ENCODE measurements around the gene WDR90. TPM values are rescaled to one million over a fixed set of nuclear protein-coding genes. Genes with fewer than 3 reads are reported as not detected.

WDR90 gene
- total RNA-seq: 1 to 10 TPM; 2.9 to 9.8 (median 6.5) TPM

GRCh38 chr16:648781-649589, at the start of gene WDR90:
Gene WDR90 (plus strand): TSS chr16:649365. CDS start chr16:649417, 52 bp downstream.
- in situ Hi-C loops (cut with MboI; ENCODE audit: low sequenced_read_pairs in 4 of 4): no loop called here
- Histone ChIP-seq H3K4me3 (peak within 1 kb of the TSS; percentile 61 to 78 (median 65)), H3K4me1 (peaks cover 35 to 55% of the 10 kb centered on the region in 2 donors), H3K27ac (peak within 1 kb of the TSS; percentile 87 to 97 (median 96)), H3K27me3 (no peaks in the 10 kb centered on the region), H3K36me3 (no peaks in the 10 kb centered on the region), H3K9me3 (no peaks in the 10 kb centered on the region)
- TF ChIP-seq POLR2A (IDR thresholded peaks at IDR 0.05) (peak; percentile 60 to 70), CTCF (IDR thresholded peaks at IDR 0.05 in 4 of 5, conservative IDR thresholded peaks at IDR 0.05 in 1 of 5) (no peak)
- DNase-seq (peak; percentile 84 to 88), ATAC-seq (peak; percentile 85)
- intact Hi-C loops (cut with DNase I; ENCODE audit: low total_unique reads): loop anchor here (1.0 to 10.0 kb wide), 2 partner anchors 11 to 414 kb away; partner anchors contain the start of gene FAM234A

GRCh38 chr16:600781-601180, 48.4 kb upstream of the WDR90 start:
- in situ Hi-C loops (cut with MboI; ENCODE audit: low sequenced_read_pairs in 4 of 4): no loop called here

DNA sequence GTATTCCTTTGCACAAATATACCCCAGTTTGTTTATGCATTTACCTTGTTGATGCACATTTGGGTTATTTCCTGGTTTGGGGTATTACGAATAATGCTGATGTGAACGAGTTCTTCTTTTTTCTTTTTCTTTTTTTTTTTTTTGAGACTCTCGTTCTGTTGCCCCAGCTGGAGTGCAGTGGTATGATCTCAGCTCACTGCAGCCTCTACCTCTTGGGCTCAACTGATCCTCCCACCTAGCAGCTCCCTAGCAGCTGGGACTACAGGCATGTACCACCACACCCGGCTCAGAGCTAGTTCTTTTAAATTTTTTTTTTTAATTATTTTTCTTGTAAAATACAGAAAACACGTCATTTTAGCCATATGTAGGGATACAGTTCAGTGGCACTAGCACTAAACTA, 45.2 kb upstream of the WDR90 start:
- Histone ChIP-seq H3K4me1 (peaks cover 0 to 13% of the 10 kb centered on the region in 2 donors), H3K36me3 (no peaks in the 10 kb centered on the region), H3K9me3 (no peaks in the 10 kb centered on the region), H3K4me3 (no peak overlapping the region), H3K27ac (no peak overlapping the region), H3K27me3 (no peaks in the 10 kb centered on the region)
- no peak for DNase-seq
- intact Hi-C loops (cut with DNase I; ENCODE audit: low total_unique reads): no loop called here
- in situ Hi-C loops (cut with MboI; ENCODE audit: low sequenced_read_pairs in 4 of 4): no loop called here
- ATAC-seq: no peak
- TF ChIP-seq POLR2A (IDR thresholded peaks at IDR 0.05) (no peak), CTCF (IDR thresholded peaks at IDR 0.05 in 4 of 5, conservative IDR thresholded peaks at IDR 0.05 in 1 of 5) (no peak)

More at GRCh38 chr16:600781-601180, 48.4 kb upstream of the WDR90 start:
- Histone ChIP-seq H3K9me3 (no peaks in the 10 kb centered on the region), H3K27ac (no peak overlapping the region), H3K4me1 (peaks cover 8 to 11% of the 10 kb centered on the region in 2 donors), H3K36me3 (no peaks in the 10 kb centered on the region), H3K27me3 (no peaks in the 10 kb centered on the region), H3K4me3 (no peak overlapping the region)
- intact Hi-C loops (cut with DNase I; ENCODE audit: low total_unique reads): no loop called here
- DNase-seq (no peak), ATAC-seq (no peak)
- no peak for TF ChIP-seq POLR2A (IDR thresholded peaks at IDR 0.05)
- TF ChIP-seq CTCF (IDR thresholded peaks at IDR 0.05 in 4 of 5, conservative IDR thresholded peaks at IDR 0.05 in 1 of 5): no peak

DNA sequence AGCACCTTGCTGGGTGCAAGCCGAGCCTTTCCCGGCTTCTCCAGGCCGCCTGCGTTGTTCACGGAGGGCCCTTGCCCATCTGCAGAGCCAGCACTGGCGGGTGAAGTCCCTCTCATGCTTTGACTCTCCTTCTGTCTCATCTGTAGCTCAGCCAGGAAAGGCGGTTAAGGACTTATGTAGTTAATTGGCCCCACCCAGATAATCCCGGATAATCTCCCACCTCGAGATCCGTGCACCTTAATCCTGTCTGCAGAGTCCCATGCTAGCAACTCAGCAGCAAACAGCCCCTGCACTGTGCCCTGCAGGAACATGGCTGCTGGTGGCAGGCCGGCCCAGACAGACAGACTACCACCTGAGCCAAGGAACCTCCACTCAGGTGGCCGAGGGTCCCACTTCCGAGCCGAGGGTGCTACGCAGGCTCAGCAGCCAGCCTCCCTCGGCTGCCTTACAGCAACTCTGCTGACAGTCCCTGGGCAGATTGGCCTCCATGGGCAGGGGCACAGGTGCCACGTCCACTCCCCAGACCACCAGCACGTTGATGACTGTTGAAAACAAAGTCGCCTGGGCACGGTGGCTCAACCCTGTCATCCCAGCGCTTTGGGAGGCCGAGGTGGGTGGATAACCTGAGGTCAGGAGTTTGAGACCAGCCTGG, 42.4 kb upstream of the WDR90 start:
- in situ Hi-C loops (cut with MboI; ENCODE audit: low sequenced_read_pairs in 4 of 4): no loop called here

More for the DNA sequence above, 42.4 kb upstream of the WDR90 start:
- TF ChIP-seq POLR2A (IDR thresholded peaks at IDR 0.05): no peak
- no peak for TF ChIP-seq CTCF (IDR thresholded peaks at IDR 0.05 in 4 of 5, conservative IDR thresholded peaks at IDR 0.05 in 1 of 5)
- intact Hi-C loops (cut with DNase I; ENCODE audit: low total_unique reads): no loop called here
- DNase-seq: no peak
- no peak overlapping the region for H3K27ac ChIP-seq
- H3K36me3 ChIP-seq: no peaks in the 10 kb centered on the region
- H3K4me3 ChIP-seq: no peak overlapping the region
- H3K4me1 ChIP-seq: peaks cover 11 to 23% of the 10 kb centered on the region in 2 donors
- H3K9me3 ChIP-seq: no peaks in the 10 kb centered on the region
- ATAC-seq: no peak
- H3K27me3 ChIP-seq: no peaks in the 10 kb centered on the region
